Ishikawa (cell line): Measurements from ENCODE around the gene BHLHE41.

Experiments
- EP300 ChIP-seq: IDR thresholded peaks from 2 replicates; pipeline ENCODE4 v1.6.1; 2012; ENCODE audit warnings: borderline replicate concordance
- FOXM1 ChIP-seq: IDR thresholded peaks from 2 replicates; pipeline ENCODE4 v1.6.1; 2012; ENCODE audit warnings: low read depth, borderline replicate concordance
- NFIC ChIP-seq: IDR thresholded peaks from 2 replicates; pipeline ENCODE4 v1.6.1; 2012
- RAD21 ChIP-seq: IDR thresholded peaks from 2 replicates; pipeline ENCODE4 v1.6.1; 2012; ENCODE audit warnings: low read depth
- REST ChIP-seq: IDR thresholded peaks from 2 replicates; pipeline ENCODE4 v1.6.1; 2012; ENCODE audit warnings: low read depth, mild to moderate bottlenecking
- TAF1 ChIP-seq: IDR thresholded peaks from 2 replicates; pipeline ENCODE4 v1.6.1; 2012; ENCODE audit warnings: low read depth, mild to moderate bottlenecking
- TCF12 ChIP-seq: IDR thresholded peaks from 2 replicates; pipeline ENCODE4 v1.6.1; 2012; ENCODE audit warnings: low read depth
- TEAD4 ChIP-seq: IDR thresholded peaks from 2 replicates; pipeline ENCODE4 v1.6.1; 2012
- USF1 ChIP-seq: IDR thresholded peaks from 2 replicates; pipeline ENCODE4 v1.6.1; 2012
- YY1 ChIP-seq: IDR thresholded peaks from 2 replicates; pipeline ENCODE4 v1.6.1; 2012; ENCODE audit warnings: low read depth

GRCh38 chr12:26095186-26095585 is 29.7 kb downstream of the BHLHE41 start:
- TF ChIP-seq EP300 (no peak), NFIC (no peak), FOXM1 (no peak), TCF12 (no peak), REST (no peak), TEAD4 (no peak), RAD21 (no peak), YY1 (no peak), TAF1 (no peak), USF1 (no peak)
